HCT116 (cell line): ENCODE results near the gene DHCR7. TPM values are rescaled to one million over a fixed set of nuclear protein-coding genes. Genes with fewer than 3 reads are reported as not detected.

Experiments used
- ATAC-seq: fragments of 200-7000 bp; cut with Tn5 transposase; 2 replicates; pipeline ENCODE4 v1.9.1; 2020; ENCODE audit warnings: mild to moderate bottlenecking, moderate library complexity
- BruUV-seq: library from RNA; stranded (reverse); fragments of 400-500 nt; replicated peaks from 2 replicates; lab custom pipeline; 2021; lab: Mats Ljungman, UMichigan
- CTCF ChIA-PET: fragments of 300-600 bp; sonication (Branson Sonifier 250); formaldehyde crosslinking; loops from one replicate; lab custom pipeline; 2021; ENCODE audit warnings: antibody characterized with exemption; lab: Charles Lee
- POLR2A ChIA-PET: fragments of 300-600, 350-600 bp; sonication (Branson Sonifier 250); formaldehyde crosslinking; loops from one replicate; lab custom pipeline; 2021; ENCODE audit warnings: antibody characterized with exemption; lab: Charles Lee
- RAD21 ChIA-PET, 2 experiments: fragments of 300-600 bp; sonication (Branson Sonifier 250); formaldehyde crosslinking; loops; one replicate each; lab custom pipeline; 2023; ENCODE audit warnings: low total read pairs in 2 of 2; ENCODE audit not compliant: uncharacterized antibody in 2 of 2, unreplicated experiment in 2 of 2, low non-redundant PET in 1 of 2; lab: Charles Lee
- DNase-seq: peaks from one replicate; pipeline ENCODE4 v3.0.0-alpha.2; 2010; ENCODE audit warnings: low read depth, low spot score
- H2AFZ ChIP-seq: fragments of 200-600 bp; shearing (Covaris generic), sonication (generic); 2 replicates; pipeline ENCODE4 v1.6.1; 2017; ENCODE audit warnings: low read depth, mixed run types, mixed read lengths, antibody characterized with exemption, low read length; ENCODE audit not compliant: poor library complexity, severe bottlenecking
- H3K27ac ChIP-seq: 2 replicates; pipeline ENCODE4 v1.5.1; 2012; ENCODE audit warnings: low read depth, low read length
- H3K27me3 ChIP-seq: fragments of 200-600 bp; sonication (generic); 2 replicates; pipeline ENCODE4 v1.6.1; 2016; ENCODE audit warnings: mixed run types, low read length, mixed read lengths; ENCODE audit not compliant: insufficient read depth
- H3K36me3 ChIP-seq, 2 experiments: fragments of 200-500 bp in 1 of 2; fragments of 200-600 bp in 1 of 2; sonication (Bioruptor generic) in 1 of 2; sonication (generic) in 1 of 2; 2 replicates each; pipeline versions ENCODE4 v1.5.1 to v1.6.1; 2014 to 2016; ENCODE audit warnings: low read length in 2 of 2, inconsistent platforms in 1 of 2, mixed read lengths in 1 of 2, mixed run types in 1 of 2; ENCODE audit not compliant: insufficient read depth in 2 of 2, control insufficient read depth in 1 of 2
- H3K4me1 ChIP-seq, 2 experiments: fragments of 200-600 bp in 1 of 2; sonication (generic) in 1 of 2; 2 replicates each; pipeline versions ENCODE4 v1.5.1 to v1.6.1; 2012 to 2017; ENCODE audit warnings: low read length in 2 of 2, inconsistent platforms in 1 of 2, mild to moderate bottlenecking in 1 of 2, mixed read lengths in 1 of 2, mixed run types in 1 of 2, moderate library complexity in 1 of 2; ENCODE audit not compliant: insufficient read depth in 2 of 2, control insufficient read depth in 1 of 2
- H3K4me2 ChIP-seq: fragments of 200-600 bp; sonication (generic); 2 replicates; pipeline ENCODE4 v1.6.1; 2017; ENCODE audit warnings: mixed run types, low read length, mixed read lengths
- H3K4me3 ChIP-seq, 2 experiments: fragments of 200-600 bp in 1 of 2; sonication (generic) in 1 of 2; replicated peaks in 1 of 2; 2 replicates each; pipeline ENCODE4 v1.5.1; 2011 to 2016; ENCODE audit warnings: low read length in 2 of 2, control low read depth in 1 of 2, low read depth in 1 of 2, mild to moderate bottlenecking in 1 of 2, mixed read lengths in 1 of 2, mixed run types in 1 of 2
- H3K79me2 ChIP-seq: fragments of 200-600 bp; sonication (generic); 2 replicates; pipeline ENCODE4 v1.6.1; 2017; ENCODE audit warnings: mild to moderate bottlenecking, mixed run types, low read length, moderate library complexity, mixed read lengths; ENCODE audit not compliant: insufficient read depth
- H3K9ac ChIP-seq: fragments of 200-600 bp; sonication (generic); 2 replicates; pipeline ENCODE4 v1.6.1; 2016; ENCODE audit warnings: low read length, mixed read lengths
- H3K9me2 ChIP-seq: fragments of 200-600 bp; sonication (generic), shearing (Covaris generic); 2 replicates; pipeline ENCODE4 v1.6.1; 2017; ENCODE audit warnings: mixed run types, mild to moderate bottlenecking, moderate library complexity; ENCODE audit not compliant: insufficient read depth
- H3K9me3 ChIP-seq, 2 experiments: fragments of 200-500 bp in 1 of 2; fragments of 200-600 bp in 1 of 2; sonication (Bioruptor generic) in 1 of 2; sonication (generic) in 1 of 2; 2 replicates each; pipeline ENCODE4 v1.6.1; 2014 to 2017; ENCODE audit warnings: low read length in 2 of 2, mixed read lengths in 2 of 2, inconsistent platforms in 1 of 2, low read depth in 1 of 2, mild to moderate bottlenecking in 1 of 2, mixed run types in 1 of 2, moderate library complexity in 1 of 2; ENCODE audit not compliant: control insufficient read depth in 1 of 2, insufficient read depth in 1 of 2
- H4K20me1 ChIP-seq: fragments of 200-600 bp; sonication (generic), shearing (Covaris generic); 2 replicates; pipeline ENCODE4 v1.6.1; 2017; ENCODE audit warnings: mixed run types, mild to moderate bottlenecking, moderate library complexity; ENCODE audit not compliant: insufficient read depth
- EGR1 ChIP-seq: IDR thresholded peaks from 2 replicates; pipeline ENCODE4 v1.6.1; 2012; ENCODE audit warnings: low read depth
- EZH2phosphoT487 ChIP-seq: fragments of 200-600 bp; IDR thresholded peaks from 2 replicates; pipeline ENCODE4 v1.6.1; 2018; ENCODE audit warnings: antibody characterized with exemption, borderline replicate concordance
- FOSL1 ChIP-seq: IDR thresholded peaks from 2 replicates; pipeline ENCODE4 v1.6.1; 2012; ENCODE audit warnings: low read depth
- JUND ChIP-seq: IDR thresholded peaks from 2 replicates; pipeline ENCODE4 v1.6.1; 2012
- POLR2A ChIP-seq: IDR thresholded peaks from 2 replicates; pipeline ENCODE4 v1.7.0; 2011; ENCODE audit warnings: borderline replicate concordance; ENCODE audit not compliant: insufficient read depth, insufficient read length; ENCODE audit errors: extremely low read depth
- SP1 ChIP-seq: IDR thresholded peaks from 2 replicates; pipeline ENCODE4 v1.6.1; 2012; ENCODE audit warnings: low read depth
- YY1 ChIP-seq: IDR thresholded peaks from 2 replicates; pipeline ENCODE4 v1.6.1; 2011; ENCODE audit warnings: low read length, low read depth, moderate library complexity, mild to moderate bottlenecking; ENCODE audit not compliant: insufficient replicate concordance; ENCODE audit errors: extremely low read depth
- intact Hi-C: fragments of 100-400 bp; cut with micrococcal nuclease; formaldehyde crosslinking; loops from 2 replicates; pipeline ENCODE4 v1.10.0; 2022
- total RNA-seq: library from RNA; stranded (reverse); gene quantifications from one replicate; pipeline ENCODE4 v1.2.1, GENCODE V29; 2021; ENCODE audit not compliant: unreplicated experiment
- TF ChIP-seq, protein P1 (sequence below): IDR thresholded peaks from 2 replicates; pipeline ENCODE4 v1.6.1; 2012
- TF ChIP-seq, protein P2 (sequence below): IDR thresholded peaks from 2 replicates; pipeline ENCODE4 v1.6.1; 2012; ENCODE audit warnings: low read depth
- TF ChIP-seq, protein P3 (sequence below), 3 experiments: fragments of 200-600 bp in 1 of 3; sonication (generic) in 1 of 3; IDR thresholded peaks in 2 of 3; conservative IDR thresholded peaks in 1 of 3; 2 replicates each; pipeline ENCODE4 v1.5.1; 2012 to 2017; ENCODE audit warnings: low read depth in 2 of 3, low read length in 2 of 3, antibody characterized with exemption in 1 of 3, borderline replicate concordance in 1 of 3, control low read depth in 1 of 3, mild to moderate bottlenecking in 1 of 3, mixed read lengths in 1 of 3, mixed run types in 1 of 3, moderate library complexity in 1 of 3; ENCODE audit not compliant: insufficient read depth in 1 of 3

The DHCR7 gene
- total RNA-seq, 1 experiment from 2014 or later = 115 TPM

DNA sequence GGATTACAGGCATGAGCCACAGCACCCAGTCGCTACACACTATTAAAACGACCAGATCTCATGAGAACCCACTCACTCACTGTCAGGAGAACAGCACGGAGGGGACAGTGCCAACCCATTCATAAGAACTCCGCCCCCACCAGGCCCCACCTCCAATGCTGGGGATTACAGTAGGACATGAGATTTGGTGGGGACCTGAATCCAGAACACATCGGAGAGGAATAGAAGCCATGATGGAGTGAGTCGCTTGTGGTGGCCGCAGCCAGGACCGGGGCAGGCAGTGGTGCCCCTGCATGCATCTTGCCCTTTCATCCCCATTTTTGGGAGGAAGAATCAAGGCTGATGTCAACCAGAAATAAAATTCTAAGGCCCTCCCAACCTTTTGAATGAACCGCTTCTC is 13.5 kb upstream of the DHCR7 start:
- Histone ChIP-seq H3K9ac (no peak overlapping the region), H3K9me2 (no peaks in the 10 kb centered on the region), H4K20me1 (no peaks in the 10 kb centered on the region), H3K4me1 (no peaks in the 10 kb centered on the region), H3K27ac (no peak overlapping the region), H3K4me2 (no peak overlapping the region), H3K27me3 (no peaks in the 10 kb centered on the region), H3K36me3 (peaks cover 24 to 25% of the 10 kb centered on the region in 2 experiments; a peak in 3 of 4 replicates), H3K79me2 (no peaks in the 10 kb centered on the region), H2AFZ (no peak overlapping the region), H3K9me3 (no peaks in the 10 kb centered on the region), H3K4me3 (no peak overlapping the region)
- POLR2A ChIA-PET = no interaction called here
- no TSS peak for BruUV-seq
- no peak for DNase-seq
- CTCF ChIA-PET = no interaction called here
- ATAC-seq = no peak
- RAD21 ChIA-PET = no interaction called here
- intact Hi-C loops = no loop called here
- TF ChIP-seq YY1 (no peak), EZH2phosphoT487 (no peak), FOSL1 (no peak), JUND (no peak), POLR2A (no peak), EGR1 (no peak), SP1 (no peak)
- TF ChIP-seq, protein P1, sequence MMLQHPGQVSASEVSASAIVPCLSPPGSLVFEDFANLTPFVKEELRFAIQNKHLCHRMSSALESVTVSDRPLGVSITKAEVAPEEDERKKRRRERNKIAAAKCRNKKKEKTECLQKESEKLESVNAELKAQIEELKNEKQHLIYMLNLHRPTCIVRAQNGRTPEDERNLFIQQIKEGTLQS = no peak
- TF ChIP-seq, protein P2, sequence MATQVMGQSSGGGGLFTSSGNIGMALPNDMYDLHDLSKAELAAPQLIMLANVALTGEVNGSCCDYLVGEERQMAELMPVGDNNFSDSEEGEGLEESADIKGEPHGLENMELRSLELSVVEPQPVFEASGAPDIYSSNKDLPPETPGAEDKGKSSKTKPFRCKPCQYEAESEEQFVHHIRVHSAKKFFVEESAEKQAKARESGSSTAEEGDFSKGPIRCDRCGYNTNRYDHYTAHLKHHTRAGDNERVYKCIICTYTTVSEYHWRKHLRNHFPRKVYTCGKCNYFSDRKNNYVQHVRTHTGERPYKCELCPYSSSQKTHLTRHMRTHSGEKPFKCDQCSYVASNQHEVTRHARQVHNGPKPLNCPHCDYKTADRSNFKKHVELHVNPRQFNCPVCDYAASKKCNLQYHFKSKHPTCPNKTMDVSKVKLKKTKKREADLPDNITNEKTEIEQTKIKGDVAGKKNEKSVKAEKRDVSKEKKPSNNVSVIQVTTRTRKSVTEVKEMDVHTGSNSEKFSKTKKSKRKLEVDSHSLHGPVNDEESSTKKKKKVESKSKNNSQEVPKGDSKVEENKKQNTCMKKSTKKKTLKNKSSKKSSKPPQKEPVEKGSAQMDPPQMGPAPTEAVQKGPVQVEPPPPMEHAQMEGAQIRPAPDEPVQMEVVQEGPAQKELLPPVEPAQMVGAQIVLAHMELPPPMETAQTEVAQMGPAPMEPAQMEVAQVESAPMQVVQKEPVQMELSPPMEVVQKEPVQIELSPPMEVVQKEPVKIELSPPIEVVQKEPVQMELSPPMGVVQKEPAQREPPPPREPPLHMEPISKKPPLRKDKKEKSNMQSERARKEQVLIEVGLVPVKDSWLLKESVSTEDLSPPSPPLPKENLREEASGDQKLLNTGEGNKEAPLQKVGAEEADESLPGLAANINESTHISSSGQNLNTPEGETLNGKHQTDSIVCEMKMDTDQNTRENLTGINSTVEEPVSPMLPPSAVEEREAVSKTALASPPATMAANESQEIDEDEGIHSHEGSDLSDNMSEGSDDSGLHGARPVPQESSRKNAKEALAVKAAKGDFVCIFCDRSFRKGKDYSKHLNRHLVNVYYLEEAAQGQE = no peak
- TF ChIP-seq, protein P3, sequence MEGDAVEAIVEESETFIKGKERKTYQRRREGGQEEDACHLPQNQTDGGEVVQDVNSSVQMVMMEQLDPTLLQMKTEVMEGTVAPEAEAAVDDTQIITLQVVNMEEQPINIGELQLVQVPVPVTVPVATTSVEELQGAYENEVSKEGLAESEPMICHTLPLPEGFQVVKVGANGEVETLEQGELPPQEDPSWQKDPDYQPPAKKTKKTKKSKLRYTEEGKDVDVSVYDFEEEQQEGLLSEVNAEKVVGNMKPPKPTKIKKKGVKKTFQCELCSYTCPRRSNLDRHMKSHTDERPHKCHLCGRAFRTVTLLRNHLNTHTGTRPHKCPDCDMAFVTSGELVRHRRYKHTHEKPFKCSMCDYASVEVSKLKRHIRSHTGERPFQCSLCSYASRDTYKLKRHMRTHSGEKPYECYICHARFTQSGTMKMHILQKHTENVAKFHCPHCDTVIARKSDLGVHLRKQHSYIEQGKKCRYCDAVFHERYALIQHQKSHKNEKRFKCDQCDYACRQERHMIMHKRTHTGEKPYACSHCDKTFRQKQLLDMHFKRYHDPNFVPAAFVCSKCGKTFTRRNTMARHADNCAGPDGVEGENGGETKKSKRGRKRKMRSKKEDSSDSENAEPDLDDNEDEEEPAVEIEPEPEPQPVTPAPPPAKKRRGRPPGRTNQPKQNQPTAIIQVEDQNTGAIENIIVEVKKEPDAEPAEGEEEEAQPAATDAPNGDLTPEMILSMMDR (IDR thresholded peaks at IDR 0.05 in 2 of 3, conservative IDR thresholded peaks at IDR 0.05 in 1 of 3; ENCODE audit: borderline replicate concordance in 1 of 3, insufficient read depth in 1 of 3, low read depth in 2 of 3, low read length in 2 of 3) = no peak
